LNCaP clone FGC (cell line): ENCODE measurements around the gene WNT3A.
A peak's percentile ranks its signal among the peaks of the same experiment; 100 is the strongest.

Experiments
- DNase-seq: peaks from one replicate; pipeline ENCODE4 v3.0.0-alpha.2; 2011; ENCODE audit warnings: low read depth
- H3K4me3 ChIP-seq: 2 replicates; pipeline ENCODE4 v1.5.1; 2011; ENCODE audit warnings: mild to moderate bottlenecking, low read depth, low read length, control low read depth
- CTCF ChIP-seq: IDR thresholded peaks from 2 replicates; pipeline ENCODE4 v1.5.1; 2012; ENCODE audit warnings: mild to moderate bottlenecking; ENCODE audit not compliant: control insufficient read depth, insufficient read depth; ENCODE audit errors: extremely low read depth

Gene WNT3A

DNA sequence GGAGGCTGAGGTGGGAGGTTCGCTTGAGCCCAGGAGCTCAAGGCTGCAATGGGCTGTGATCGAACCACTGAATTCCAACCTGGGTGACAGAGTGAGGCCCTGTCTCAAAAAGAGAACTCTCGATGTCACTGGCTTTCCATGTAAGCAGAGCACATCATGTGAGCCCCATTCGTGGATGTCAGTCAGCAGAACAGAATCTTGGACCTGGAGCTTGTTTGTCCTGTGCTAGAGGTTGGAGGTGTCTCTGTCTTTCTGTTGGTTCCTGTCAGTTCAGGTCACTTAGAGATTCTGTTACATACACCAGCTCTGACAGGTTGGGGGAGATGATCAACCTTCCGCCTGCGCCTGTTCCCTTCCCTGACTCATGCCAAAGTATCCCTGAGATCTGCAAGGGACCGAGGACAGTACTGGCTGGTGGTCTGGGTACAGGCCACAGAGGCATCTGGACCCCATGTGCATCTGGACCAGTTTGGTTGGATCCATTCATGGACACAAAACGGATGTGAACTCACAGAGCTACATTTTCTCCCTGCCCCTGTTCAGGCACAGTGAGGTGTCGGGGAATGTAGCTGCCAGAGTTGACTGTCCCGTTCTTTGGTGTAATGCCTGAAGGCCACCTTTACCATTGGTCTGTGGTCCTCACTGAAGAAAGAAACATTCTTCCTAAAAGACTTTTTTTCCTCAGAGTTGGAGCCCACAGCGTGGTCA, 85.7 kb downstream of the WNT3A start:
- H3K4me3 ChIP-seq, result peak overlapping the region; percentile 6; the same call in 1 of the 2 replicates
- no peak for DNase-seq
- no peak for TF ChIP-seq CTCF

DNA sequence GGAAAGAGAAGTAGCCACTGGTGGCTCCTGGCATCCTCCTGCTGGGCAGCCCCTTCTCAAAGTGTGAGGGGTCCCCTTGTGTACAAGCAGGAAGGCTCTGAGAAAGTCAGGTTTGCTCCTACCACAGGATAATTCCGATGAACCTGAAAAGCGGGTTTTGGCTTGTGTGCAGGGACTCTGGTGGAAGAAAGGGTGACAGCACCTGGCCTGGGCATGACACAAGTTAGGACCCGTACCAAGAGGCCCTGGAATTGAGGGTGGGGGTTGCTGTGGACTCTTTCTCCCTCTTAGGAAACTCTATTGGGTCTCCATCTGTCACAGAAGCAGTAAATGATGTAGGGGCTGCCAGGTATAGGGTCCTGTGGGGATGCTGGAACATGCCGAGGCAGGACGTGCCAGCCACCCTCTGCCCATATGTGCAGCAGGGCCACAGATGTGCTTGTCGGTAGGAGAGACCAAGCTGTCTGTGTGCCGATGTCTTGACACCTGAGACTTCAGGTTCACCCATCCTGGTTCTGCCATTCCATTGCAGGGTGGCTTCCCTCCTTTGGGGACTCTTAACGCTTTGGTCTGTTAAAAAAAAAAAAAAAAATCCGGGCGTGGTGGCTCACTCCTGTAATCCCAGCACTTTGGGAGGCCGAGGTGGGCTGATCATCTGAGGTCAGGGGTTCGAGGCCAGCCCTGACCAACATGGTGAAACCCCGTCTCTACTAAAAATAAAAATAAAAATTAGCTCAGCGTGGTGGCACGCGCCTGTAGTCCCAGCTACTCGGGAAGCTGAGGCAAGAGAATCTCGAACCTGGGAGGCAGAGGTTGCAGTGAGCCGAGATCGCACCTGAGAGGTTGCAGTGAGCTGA, 86.5 kb downstream of the WNT3A start:
- no peak for DNase-seq
- H3K4me3 ChIP-seq, result peak overlapping the region; percentile 6; the same call in 1 of the 2 replicates
- no peak for TF ChIP-seq CTCF

GRCh38 chr1:228094432-228095016, 87.7 kb downstream of the WNT3A start:
- no peak overlapping the region for H3K4me3 ChIP-seq
- DNase-seq, result no peak
- no peak for TF ChIP-seq CTCF

GRCh38 chr1:228095161-228095560, 88.4 kb downstream of the WNT3A start:
- no peak for DNase-seq
- H3K4me3 ChIP-seq, result no peak overlapping the region
- no peak for TF ChIP-seq CTCF

GRCh38 chr1:228095938-228096337, 89.1 kb downstream of the WNT3A start:
- no peak overlapping the region for H3K4me3 ChIP-seq
- no peak for DNase-seq
- TF ChIP-seq CTCF, result no peak

GRCh38 chr1:228096416-228097332, 89.9 kb downstream of the WNT3A start:
- no peak for TF ChIP-seq CTCF
- no peak overlapping the region for H3K4me3 ChIP-seq
- no peak for DNase-seq
